SK-N-SH treated with all-trans-retinoic acid at 6 μM for 48 hours (cell line): Measurements from ENCODE around the gene MORC3.

Source experiments
- ATAC-seq: fragments of 200-7000 bp; cut with Tn5 transposase; 3 replicates; pipeline ENCODE4 v1.9.1; 2020; ENCODE audit warnings: mild to moderate bottlenecking, moderate library complexity
- ARNTL ChIP-seq: fragments of 450-650 bp; formaldehyde crosslinking; IDR thresholded peaks from 2 replicates; pipeline ENCODE4 v1.5.0; 2020; ENCODE audit warnings: low read depth, mild to moderate bottlenecking, moderate library complexity, borderline replicate concordance
- BACH2 ChIP-seq: fragments of 250-450 bp; sonication (Bioruptor Pico); IDR thresholded peaks from 2 replicates; pipeline ENCODE4 v1.9.0; 2021; ENCODE audit warnings: mild to moderate bottlenecking, borderline replicate concordance
- ESRRG ChIP-seq: fragments of 250-450 bp; sonication (Bioruptor Pico); IDR thresholded peaks from 2 replicates; pipeline ENCODE4 v1.6.1; 2021; ENCODE audit warnings: mild to moderate bottlenecking
- GLIS3 ChIP-seq: fragments of 250-450 bp; sonication (Bioruptor Pico); IDR thresholded peaks from 2 replicates; pipeline ENCODE4 v1.5.0; 2020; ENCODE audit warnings: mild to moderate bottlenecking, moderate library complexity
- ISL1 ChIP-seq: fragments of 250-450 bp; sonication (Bioruptor Pico); IDR thresholded peaks from 2 replicates; pipeline ENCODE4 v2.1.2; 2022; ENCODE audit warnings: mild to moderate bottlenecking, moderate library complexity
- OSR1 ChIP-seq: fragments of 250-450 bp; sonication (Bioruptor Pico); IDR thresholded peaks from 2 replicates; pipeline ENCODE4 v1.8.0; 2022; ENCODE audit warnings: moderate library complexity, mild to moderate bottlenecking, inconsistent platforms
- POU6F1 ChIP-seq: fragments of 250-450 bp; sonication (Bioruptor Pico); IDR thresholded peaks from 2 replicates; pipeline ENCODE4 v1.8.0; 2021; ENCODE audit warnings: low read depth, mild to moderate bottlenecking, moderate library complexity, borderline replicate concordance
- PPARA ChIP-seq: fragments of 250-450 bp; sonication (Bioruptor Pico); IDR thresholded peaks from 2 replicates; pipeline ENCODE4 v1.5.0; 2020; ENCODE audit warnings: mild to moderate bottlenecking, borderline replicate concordance
- RARB ChIP-seq: fragments of 250-450 bp; sonication (Bioruptor Pico); IDR thresholded peaks from 2 replicates; pipeline ENCODE4 v1.8.0; 2021; ENCODE audit warnings: mild to moderate bottlenecking, moderate library complexity
- SNAI2 ChIP-seq: fragments of 250-450 bp; sonication (Bioruptor Pico); IDR thresholded peaks from 2 replicates; pipeline ENCODE4 v1.5.0; 2020; ENCODE audit warnings: mild to moderate bottlenecking, moderate library complexity
- TCF4 ChIP-seq: fragments of 250-450 bp; sonication (Bioruptor Pico); IDR thresholded peaks from 2 replicates; pipeline ENCODE4 v1.8.0; 2021; ENCODE audit warnings: mild to moderate bottlenecking, moderate library complexity, borderline replicate concordance
- TOX ChIP-seq: fragments of 250-450 bp; sonication (Bioruptor Pico); IDR thresholded peaks from 2 replicates; pipeline ENCODE4 v1.8.0; 2021; ENCODE audit warnings: mild to moderate bottlenecking, moderate library complexity, borderline replicate concordance
- ZC3H10 ChIP-seq: fragments of 250-450 bp; sonication (Bioruptor Pico); IDR thresholded peaks from 2 replicates; pipeline ENCODE4 v1.5.1; 2021; ENCODE audit warnings: mild to moderate bottlenecking, moderate library complexity
- ZFP3 ChIP-seq: fragments of 250-450 bp; sonication (Bioruptor Pico); IDR thresholded peaks from 2 replicates; pipeline ENCODE4 v1.5.0; 2020; ENCODE audit warnings: mild to moderate bottlenecking, moderate library complexity
- ZFP30 ChIP-seq: fragments of 450-650 bp; formaldehyde crosslinking; IDR thresholded peaks from 2 replicates; pipeline ENCODE4 v1.5.0; 2022; ENCODE audit warnings: mild to moderate bottlenecking, moderate library complexity
- ZNF565 ChIP-seq: fragments of 450-650 bp; formaldehyde crosslinking; conservative IDR thresholded peaks from 2 replicates; pipeline ENCODE4 v1.5.0; 2020; ENCODE audit warnings: low read depth, mild to moderate bottlenecking, moderate library complexity
- ZNF70 ChIP-seq: fragments of 450-650 bp; formaldehyde crosslinking; IDR thresholded peaks from 2 replicates; pipeline ENCODE4 v1.5.0; 2020; ENCODE audit warnings: mild to moderate bottlenecking, moderate library complexity
- TF ChIP-seq, protein P1 (sequence below): fragments of 250-450 bp; sonication (Bioruptor Pico); IDR thresholded peaks from 2 replicates; pipeline ENCODE4 v1.5.0; 2020; ENCODE audit warnings: mild to moderate bottlenecking, moderate library complexity
- TF ChIP-seq, protein P2 (sequence below): fragments of 250-450 bp; sonication (Bioruptor Pico); IDR thresholded peaks from 2 replicates; pipeline ENCODE4 v1.5.1; 2021; ENCODE audit warnings: mild to moderate bottlenecking, moderate library complexity
- TF ChIP-seq, protein P3 (sequence below): fragments of 250-450 bp; sonication (Bioruptor Pico); IDR thresholded peaks from 2 replicates; pipeline ENCODE4 v1.5.1; 2020; ENCODE audit warnings: low read depth, mild to moderate bottlenecking, moderate library complexity

MORC3 gene

DNA sequence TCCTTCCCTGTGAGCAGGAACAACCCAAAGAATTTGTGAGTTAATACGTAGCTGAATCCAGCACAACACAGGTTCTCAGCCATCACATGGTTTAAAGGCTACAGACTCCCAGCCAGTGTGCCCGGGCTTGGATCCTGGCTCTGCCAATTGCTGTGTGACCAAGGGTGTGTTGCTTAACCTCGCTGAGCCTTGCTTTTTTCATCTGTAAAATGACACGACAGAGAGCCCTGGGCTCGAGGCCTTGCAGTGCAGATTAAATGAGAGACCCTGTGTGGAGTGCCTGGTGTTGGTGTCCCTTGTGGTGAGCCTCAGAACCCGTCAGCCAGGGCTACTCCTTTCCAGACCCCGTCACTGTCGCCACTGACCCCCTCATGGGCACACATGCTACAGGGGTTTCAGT, 104.6 kb downstream of the MORC3 start:
- TF ChIP-seq OSR1 (CRISPR knock-in tag) (no peak), GLIS3 (CRISPR knock-in tag) (no peak), RARB (CRISPR knock-in tag) (no peak), ZFP3 (CRISPR knock-in tag) (no peak), ZNF565 (CRISPR knock-in tag) (no peak), POU6F1 (CRISPR knock-in tag) (no peak), ESRRG (CRISPR knock-in tag) (no peak), BACH2 (CRISPR knock-in tag) (no peak), ZNF70 (CRISPR knock-in tag) (no peak), TOX (no peak), ISL1 (CRISPR knock-in tag) (no peak)
- TF ChIP-seq, protein P1, sequence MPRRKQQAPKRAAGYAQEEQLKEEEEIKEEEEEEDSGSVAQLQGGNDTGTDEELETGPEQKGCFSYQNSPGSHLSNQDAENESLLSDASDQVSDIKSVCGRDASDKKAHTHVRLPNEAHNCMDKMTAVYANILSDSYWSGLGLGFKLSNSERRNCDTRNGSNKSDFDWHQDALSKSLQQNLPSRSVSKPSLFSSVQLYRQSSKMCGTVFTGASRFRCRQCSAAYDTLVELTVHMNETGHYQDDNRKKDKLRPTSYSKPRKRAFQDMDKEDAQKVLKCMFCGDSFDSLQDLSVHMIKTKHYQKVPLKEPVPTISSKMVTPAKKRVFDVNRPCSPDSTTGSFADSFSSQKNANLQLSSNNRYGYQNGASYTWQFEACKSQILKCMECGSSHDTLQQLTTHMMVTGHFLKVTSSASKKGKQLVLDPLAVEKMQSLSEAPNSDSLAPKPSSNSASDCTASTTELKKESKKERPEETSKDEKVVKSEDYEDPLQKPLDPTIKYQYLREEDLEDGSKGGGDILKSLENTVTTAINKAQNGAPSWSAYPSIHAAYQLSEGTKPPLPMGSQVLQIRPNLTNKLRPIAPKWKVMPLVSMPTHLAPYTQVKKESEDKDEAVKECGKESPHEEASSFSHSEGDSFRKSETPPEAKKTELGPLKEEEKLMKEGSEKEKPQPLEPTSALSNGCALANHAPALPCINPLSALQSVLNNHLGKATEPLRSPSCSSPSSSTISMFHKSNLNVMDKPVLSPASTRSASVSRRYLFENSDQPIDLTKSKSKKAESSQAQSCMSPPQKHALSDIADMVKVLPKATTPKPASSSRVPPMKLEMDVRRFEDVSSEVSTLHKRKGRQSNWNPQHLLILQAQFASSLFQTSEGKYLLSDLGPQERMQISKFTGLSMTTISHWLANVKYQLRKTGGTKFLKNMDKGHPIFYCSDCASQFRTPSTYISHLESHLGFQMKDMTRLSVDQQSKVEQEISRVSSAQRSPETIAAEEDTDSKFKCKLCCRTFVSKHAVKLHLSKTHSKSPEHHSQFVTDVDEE (CRISPR knock-in tag), result no peak
- TF ChIP-seq, protein P2, sequence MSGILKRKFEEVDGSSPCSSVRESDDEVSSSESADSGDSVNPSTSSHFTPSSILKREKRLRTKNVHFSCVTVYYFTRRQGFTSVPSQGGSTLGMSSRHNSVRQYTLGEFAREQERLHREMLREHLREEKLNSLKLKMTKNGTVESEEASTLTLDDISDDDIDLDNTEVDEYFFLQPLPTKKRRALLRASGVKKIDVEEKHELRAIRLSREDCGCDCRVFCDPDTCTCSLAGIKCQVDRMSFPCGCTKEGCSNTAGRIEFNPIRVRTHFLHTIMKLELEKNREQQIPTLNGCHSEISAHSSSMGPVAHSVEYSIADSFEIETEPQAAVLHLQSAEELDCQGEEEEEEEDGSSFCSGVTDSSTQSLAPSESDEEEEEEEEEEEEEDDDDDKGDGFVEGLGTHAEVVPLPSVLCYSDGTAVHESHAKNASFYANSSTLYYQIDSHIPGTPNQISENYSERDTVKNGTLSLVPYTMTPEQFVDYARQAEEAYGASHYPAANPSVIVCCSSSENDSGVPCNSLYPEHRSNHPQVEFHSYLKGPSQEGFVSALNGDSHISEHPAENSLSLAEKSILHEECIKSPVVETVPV (CRISPR knock-in tag), result no peak
- no peak for ATAC-seq

DNA sequence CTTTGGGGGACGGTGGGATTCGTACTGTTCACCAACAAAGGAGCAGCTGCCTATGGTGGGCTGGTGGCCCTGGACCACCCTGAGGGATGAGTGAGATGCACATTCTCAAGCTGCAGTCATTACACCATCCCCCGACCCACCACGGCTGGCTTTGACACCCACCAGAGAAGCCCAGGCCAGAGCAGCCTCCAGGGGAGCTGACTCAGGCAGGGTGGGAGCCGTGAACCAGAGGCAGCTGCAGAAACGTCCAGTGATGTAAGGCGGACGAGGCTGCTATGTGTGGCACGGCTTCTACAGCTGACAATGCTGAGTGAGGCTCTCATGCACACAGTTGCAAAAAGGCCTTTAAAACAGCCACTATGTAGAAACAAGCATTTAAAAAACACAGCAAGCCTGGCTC, 105.3 kb downstream of the MORC3 start:
- TF ChIP-seq OSR1 (CRISPR knock-in tag), result no peak
- TF ChIP-seq, protein P1 (CRISPR knock-in tag), result no peak
- TF ChIP-seq RARB (CRISPR knock-in tag), result no peak
- no peak for TF ChIP-seq TOX
- TF ChIP-seq ISL1 (CRISPR knock-in tag), result no peak
- no peak for TF ChIP-seq PPARA (CRISPR knock-in tag)
- no peak for TF ChIP-seq ZNF565 (CRISPR knock-in tag)
- TF ChIP-seq, protein P3, sequence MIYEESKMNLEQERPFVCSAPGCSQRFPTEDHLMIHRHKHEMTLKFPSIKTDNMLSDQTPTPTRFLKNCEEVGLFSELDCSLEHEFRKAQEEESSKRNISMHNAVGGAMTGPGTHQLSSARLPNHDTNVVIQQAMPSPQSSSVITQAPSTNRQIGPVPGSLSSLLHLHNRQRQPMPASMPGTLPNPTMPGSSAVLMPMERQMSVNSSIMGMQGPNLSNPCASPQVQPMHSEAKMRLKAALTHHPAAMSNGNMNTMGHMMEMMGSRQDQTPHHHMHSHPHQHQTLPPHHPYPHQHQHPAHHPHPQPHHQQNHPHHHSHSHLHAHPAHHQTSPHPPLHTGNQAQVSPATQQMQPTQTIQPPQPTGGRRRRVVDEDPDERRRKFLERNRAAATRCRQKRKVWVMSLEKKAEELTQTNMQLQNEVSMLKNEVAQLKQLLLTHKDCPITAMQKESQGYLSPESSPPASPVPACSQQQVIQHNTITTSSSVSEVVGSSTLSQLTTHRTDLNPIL (CRISPR knock-in tag), result no peak
- no peak for TF ChIP-seq SNAI2 (CRISPR knock-in tag)
- TF ChIP-seq ZFP30 (CRISPR knock-in tag), result no peak
- no peak for TF ChIP-seq TCF4 (CRISPR knock-in tag)
- no peak for TF ChIP-seq ARNTL (CRISPR knock-in tag)
- no peak for TF ChIP-seq BACH2 (CRISPR knock-in tag)
- no peak for TF ChIP-seq POU6F1 (CRISPR knock-in tag)
- TF ChIP-seq, protein P2 (CRISPR knock-in tag), result no peak
- TF ChIP-seq ZC3H10 (CRISPR knock-in tag), result no peak
- no peak for TF ChIP-seq GLIS3 (CRISPR knock-in tag)
- TF ChIP-seq, all 23 proteins: peak for 0
- ATAC-seq, result no peak
